Activated CD8-positive, alpha-beta memory T cell treated with anti-CD3 and anti-CD28 coated beads for 36 hours (primary cell): Measurements from ENCODE around the gene FOXK2. TPM values are rescaled to one million over a fixed set of nuclear protein-coding genes. Genes with fewer than 3 reads are reported as not detected.
"Not testable (repeated sequence)": the region's sequence is repeated elsewhere in the genome, so short reads cannot be mapped to it uniquely, and the experiment has no call there.

Experiments
- CTCF ChIA-PET: fragments of 350-600 bp; sonication (Branson Sonifier 250); formaldehyde crosslinking; loops from one replicate; lab custom pipeline; 2021; ENCODE audit warnings: antibody characterized with exemption; lab: Charles Lee
- POLR2A ChIA-PET: fragments of 350-600 bp; sonication (Branson Sonifier 250); formaldehyde crosslinking; loops from one replicate; lab custom pipeline; 2021; ENCODE audit warnings: antibody characterized with exemption; lab: Charles Lee
- total RNA-seq, 2 experiments: library from RNA; stranded (reverse); gene quantifications; one replicate each; pipeline ENCODE4 v1.2.3, GENCODE V29; 2021

The FOXK2 gene
- total RNA-seq, 2 experiments from 2014 or later: 73.1 to 74.9 TPM

GRCh38 chr17:82493226-82493781 lies 26.2 kb upstream of the FOXK2 start:
- POLR2A ChIA-PET: no interaction called here

GRCh38 chr17:82494236-82495055 lies 25.1 kb upstream of the FOXK2 start:
- POLR2A ChIA-PET: interaction anchor here (1.3 kb wide), 1 partner anchor 24 kb away, joined by 6 read pairs; no protein-coding TSS in a partner anchor
- CTCF ChIA-PET: interaction anchor here (0.5 to 1.2 kb wide), 4 partner anchors 11 to 323 kb away, joined by 3 to 6 read pairs (median 4); no protein-coding TSS in a partner anchor

More at GRCh38 chr17:82493226-82493781, 26.2 kb upstream of the FOXK2 start:
- CTCF ChIA-PET: interaction anchor here (0.6 to 1.1 kb wide), 3 partner anchors 12 to 228 kb away, joined by 3 to 6 read pairs (median 5); no protein-coding TSS in a partner anchor

GRCh38 chr17:82495844-82496528 lies 23.5 kb upstream of the FOXK2 start:
- CTCF ChIA-PET: interaction anchor here (0.6 to 1.2 kb wide), 6 partner anchors 16 to 198 kb away, joined by 3 to 6 read pairs (median 4); partner anchors contain the start of gene FOXK2
- POLR2A ChIA-PET: interaction anchor here (0.5 to 1.3 kb wide), 4 partner anchors 23 to 203 kb away, joined by 3 to 12 read pairs (median 5); no protein-coding TSS in a partner anchor

GRCh38 chr17:82496529-82497434 lies 22.8 kb upstream of the FOXK2 start:
- POLR2A ChIA-PET: interaction anchor here (0.9 kb wide), 1 partner anchor 23 kb away, joined by 3 read pairs; the partner anchor contains the start of gene FOXK2
- CTCF ChIA-PET: interaction anchor here (1.2 kb wide), 1 partner anchor 16 kb away, joined by 3 read pairs; no protein-coding TSS in a partner anchor

GRCh38 chr17:82497483-82498405 lies 21.8 kb upstream of the FOXK2 start:
- ChIA-PET CTCF (interaction anchor here (1.2 kb wide), 1 partner anchor 17 kb away, joined by 3 read pairs; no protein-coding TSS in a partner anchor), POLR2A (interaction anchor here (0.7 to 0.9 kb wide), 2 partner anchors 21 to 22 kb away, joined by 3 read pairs; partner anchors contain the start of gene FOXK2)

- ChIA-PET POLR2A (interaction anchor here (0.6 kb wide), 1 partner anchor 50 kb away, joined by 4 read pairs; no protein-coding TSS in a partner anchor), CTCF (no interaction called here)
Observed at GRCh38 chr17:82502207-82502606, 17.3 kb upstream of the FOXK2 start.

GRCh38 chr17:82503094-82503727 lies 16.3 kb upstream of the FOXK2 start:
- POLR2A ChIA-PET: interaction anchor here (0.6 kb wide), 1 partner anchor 19 kb away, joined by 3 read pairs; no protein-coding TSS in a partner anchor

GRCh38 chr17:82503728-82504308 lies 15.7 kb upstream of the FOXK2 start:
- ChIA-PET POLR2A (interaction anchor here (0.6 kb wide), 1 partner anchor 19 kb away, joined by 3 read pairs; no protein-coding TSS in a partner anchor), CTCF (interaction anchor here (0.6 to 1.4 kb wide), 2 partner anchors 15 to 19 kb away, joined by 3 to 4 read pairs; partner anchors contain the start of gene FOXK2)

More at GRCh38 chr17:82503094-82503727, 16.3 kb upstream of the FOXK2 start:
- CTCF ChIA-PET: interaction anchor here (1.4 kb wide), 1 partner anchor 16 kb away, joined by 4 read pairs; the partner anchor contains the start of gene FOXK2

GRCh38 chr17:82505296-82505695 lies 14.2 kb upstream of the FOXK2 start:
- ChIA-PET CTCF (interaction anchor here (1.9 kb wide), 1 partner anchor 11 kb away, joined by 5 read pairs; no protein-coding TSS in a partner anchor), POLR2A (no interaction called here)

- POLR2A ChIA-PET: not testable (repeated sequence)
- CTCF ChIA-PET: interaction anchor here (0.6 to 2.0 kb wide), 4 partner anchors 12 to 48 kb away, joined by 3 to 8 read pairs (median 4); partner anchors contain the start of gene FOXK2
Observed at GRCh38 chr17:82506402-82506801, 13.1 kb upstream of the FOXK2 start.

GRCh38 chr17:82507631-82508175 lies 11.8 kb upstream of the FOXK2 start:
- ChIA-PET CTCF (interaction anchor here (0.7 to 2.0 kb wide), 3 partner anchors 28 to 383 kb away, joined by 3 to 8 read pairs (median 3); no protein-coding TSS in a partner anchor), POLR2A (no interaction called here)

GRCh38 chr17:82511642-82512041 lies 7.9 kb upstream of the FOXK2 start:
- POLR2A ChIA-PET, CTCF ChIA-PET: not testable (repeated sequence)

- CTCF ChIA-PET, POLR2A ChIA-PET: not testable (repeated sequence)
Observed at GRCh38 chr17:82513864-82514263, 5.7 kb upstream of the FOXK2 start.

- ChIA-PET CTCF (no interaction called here), POLR2A (no interaction called here)
Observed at GRCh38 chr17:82517230-82517865, 2.2 kb upstream of the FOXK2 start.
